AG09319 (cell line): ENCODE measurements around the gene SHB.

Experiments
- DNase-seq: peaks from one replicate; pipeline ENCODE4 v3.0.0-alpha.2; 2010; ENCODE audit warnings: low read depth; ENCODE audit errors: extremely low read depth
- CTCF ChIP-seq: IDR thresholded peaks from 2 replicates; pipeline ENCODE4 v1.5.1; 2011; ENCODE audit warnings: low read depth, mild to moderate bottlenecking, inconsistent platforms, low read length, moderate library complexity

The SHB gene

GRCh38 chr9:37996819-37997217 is 72.2 kb downstream of the SHB start:
- no peak for DNase-seq
- TF ChIP-seq CTCF = no peak

- no peak for DNase-seq
- no peak for TF ChIP-seq CTCF
These were observed 72.8 kb downstream of the SHB start for GRCh38 chr9:37995961-37996818.

GRCh38 chr9:37995348-37995737 is 73.7 kb downstream of the SHB start:
- DNase-seq = no peak
- TF ChIP-seq CTCF = no peak

- no peak for TF ChIP-seq CTCF
These were observed 74.2 kb downstream of the SHB start for GRCh38 chr9:37994639-37995347.

GRCh38 chr9:37992924-37993349 is 76.1 kb downstream of the SHB start:
- no peak for DNase-seq
- TF ChIP-seq CTCF = no peak

More at GRCh38 chr9:37994639-37995347, 74.2 kb downstream of the SHB start:
- DNase-seq = no peak

- no peak for TF ChIP-seq CTCF
- no peak for DNase-seq
These were observed 78.5 kb downstream of the SHB start for GRCh38 chr9:37990404-37991015.

GRCh38 chr9:37989701-37990100 is 79.3 kb downstream of the SHB start:
- TF ChIP-seq CTCF = no peak
- no peak for DNase-seq
